AG09319 (cell line): ENCODE data around the gene PNMA8C.

Source experiments
- DNase-seq: peaks from one replicate; pipeline ENCODE4 v3.0.0-alpha.2; 2010; ENCODE audit warnings: low read depth; ENCODE audit errors: extremely low read depth
- CTCF ChIP-seq: IDR thresholded peaks from 2 replicates; pipeline ENCODE4 v1.5.1; 2011; ENCODE audit warnings: low read depth, mild to moderate bottlenecking, inconsistent platforms, low read length, moderate library complexity

Gene PNMA8C

DNA sequence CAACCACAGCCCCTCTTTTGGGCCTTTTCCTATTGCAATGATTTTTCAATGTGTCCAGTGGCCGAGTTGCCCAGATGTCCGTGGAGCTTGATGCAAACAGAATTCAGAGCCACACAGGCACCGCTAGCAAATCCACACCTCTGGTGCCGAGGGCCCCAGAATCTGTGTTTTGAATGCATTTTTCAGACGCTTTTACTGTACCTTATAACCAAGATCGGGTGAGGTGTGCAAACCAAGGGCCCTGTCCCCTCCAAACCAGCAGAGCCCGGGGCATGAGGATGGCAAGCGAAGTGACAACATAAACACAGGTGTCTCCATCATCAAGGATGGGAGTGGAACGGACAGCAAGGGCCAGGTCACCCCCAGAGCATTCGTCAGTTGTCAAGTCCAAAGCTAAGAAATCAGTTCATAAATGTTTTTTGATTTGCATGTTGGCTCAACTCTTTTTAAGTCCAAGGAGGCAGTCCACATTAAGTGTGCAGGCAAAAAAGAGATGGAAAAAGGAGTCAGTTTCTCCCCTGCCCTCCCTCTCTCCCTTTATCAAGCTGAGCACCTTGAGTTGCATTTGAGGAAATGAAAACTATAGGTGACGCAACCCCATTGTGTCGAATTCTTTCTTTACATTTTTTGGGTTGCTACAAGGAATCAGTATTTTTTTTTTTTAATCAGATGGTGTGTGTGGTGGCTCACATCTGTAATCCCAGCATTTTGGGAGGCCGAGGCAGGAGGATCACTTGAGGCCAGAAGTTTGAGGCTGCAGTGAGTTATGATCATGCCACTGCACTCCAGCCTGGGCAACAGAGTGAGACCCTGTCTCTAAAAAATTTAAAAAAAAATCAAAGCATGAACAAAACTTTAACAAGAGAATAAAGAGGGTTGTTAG lies 18.3 kb downstream of the PNMA8C start:
- DNase-seq: no peak
- TF ChIP-seq CTCF: no peak

DNA sequence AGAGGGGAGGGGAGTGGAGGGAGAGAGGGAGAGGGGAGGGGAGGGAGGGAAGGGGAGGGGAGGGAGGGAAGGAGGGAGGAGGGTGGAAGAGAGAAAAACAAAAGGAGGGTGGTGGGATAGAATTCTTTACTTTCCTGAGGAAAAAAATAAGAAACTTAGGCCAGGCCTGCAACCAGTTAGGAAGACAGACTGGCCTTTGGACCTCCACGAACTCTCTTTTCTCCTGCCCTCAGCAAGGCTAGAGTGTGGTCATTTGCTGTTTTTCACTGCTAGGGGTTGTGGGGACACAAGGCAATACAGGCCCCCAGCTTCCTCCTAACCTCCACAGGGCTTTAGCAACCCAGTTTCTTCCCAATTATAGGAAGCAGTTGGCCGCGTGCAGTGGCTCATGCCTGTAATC lies 19.5 kb downstream of the PNMA8C start:
- no peak for TF ChIP-seq CTCF
- DNase-seq: no peak

- TF ChIP-seq CTCF: no peak
- DNase-seq: no peak
Measured at GRCh38 chr19:46408664-46409039, 20.1 kb downstream of the PNMA8C start.

- TF ChIP-seq CTCF: no peak
- no peak for DNase-seq
Measured at GRCh38 chr19:46407856-46408663, 20.7 kb downstream of the PNMA8C start.

- no peak for TF ChIP-seq CTCF
- no peak for DNase-seq
Measured at GRCh38 chr19:46406976-46407375, 21.8 kb downstream of the PNMA8C start.

DNA sequence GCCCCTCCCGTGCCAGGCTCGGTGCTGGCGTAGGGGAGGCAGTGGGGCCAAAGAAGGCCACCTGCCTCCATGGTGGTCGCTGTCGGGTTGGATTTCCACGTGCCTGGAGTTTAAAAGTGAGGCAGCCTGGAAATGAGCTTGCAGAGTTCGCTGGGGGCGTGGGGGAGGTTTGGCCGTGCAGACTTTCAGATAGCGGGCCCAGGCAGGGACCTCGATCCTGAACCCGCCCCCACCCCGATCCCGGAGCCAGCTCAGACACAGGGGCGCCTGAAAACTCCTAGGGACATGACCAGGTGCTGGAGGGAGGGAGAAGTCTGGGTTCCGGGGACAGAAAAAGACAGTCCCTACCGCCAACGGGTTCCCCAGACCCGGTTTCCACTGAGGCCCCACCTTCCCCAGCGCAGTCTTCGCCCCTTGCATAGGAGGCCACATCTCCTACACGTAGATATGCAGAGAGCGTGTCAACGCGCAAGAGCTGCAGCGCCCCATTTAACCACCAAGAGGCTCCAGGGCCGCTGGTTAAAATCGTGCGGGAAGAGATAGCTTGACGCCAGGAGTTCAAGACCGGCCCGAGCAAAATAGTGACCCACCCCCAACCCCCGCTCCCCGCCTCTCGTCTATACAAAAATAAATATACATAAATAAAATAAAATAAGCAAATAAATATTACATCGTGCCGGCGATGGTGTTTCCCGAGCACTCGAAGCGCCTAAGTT lies 23.8 kb downstream of the PNMA8C start:
- DNase-seq: no peak
- TF ChIP-seq CTCF: no peak; the same call in 1 of the 2 replicates
